Hematopoietic multipotent progenitor cell treated with erythropoietin and hydrocortisone succinate and interleukin-3 and kit ligand, for 17 days (in vitro differentiated cells): Measurements from ENCODE around the gene MACF1.

Experiments
- DNase-seq: peaks from one replicate; pipeline ENCODE4 v3.0.0-alpha.2; 2015; ENCODE audit warnings: low spot score

The MACF1 gene

DNA sequence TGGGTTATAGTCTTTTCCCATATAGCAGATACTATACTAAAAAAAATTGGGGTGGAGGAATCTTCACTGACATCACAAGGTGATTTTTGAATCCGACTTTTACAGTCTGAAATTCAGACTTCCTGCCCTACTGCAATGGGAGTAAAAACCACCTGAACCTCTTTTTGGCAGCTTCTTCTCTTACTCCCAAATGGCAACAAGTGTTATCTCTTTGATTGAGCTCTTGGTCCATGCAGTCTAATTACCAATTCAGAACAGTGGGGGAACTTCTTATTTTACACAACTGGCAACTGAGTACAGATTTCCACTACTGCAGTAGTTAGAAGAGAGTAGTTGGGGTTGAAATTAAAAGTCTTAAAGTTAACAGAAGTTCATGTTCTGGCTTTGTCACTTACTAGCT is 62.3 kb downstream of the MACF1 start:
- no peak for DNase-seq

DNA sequence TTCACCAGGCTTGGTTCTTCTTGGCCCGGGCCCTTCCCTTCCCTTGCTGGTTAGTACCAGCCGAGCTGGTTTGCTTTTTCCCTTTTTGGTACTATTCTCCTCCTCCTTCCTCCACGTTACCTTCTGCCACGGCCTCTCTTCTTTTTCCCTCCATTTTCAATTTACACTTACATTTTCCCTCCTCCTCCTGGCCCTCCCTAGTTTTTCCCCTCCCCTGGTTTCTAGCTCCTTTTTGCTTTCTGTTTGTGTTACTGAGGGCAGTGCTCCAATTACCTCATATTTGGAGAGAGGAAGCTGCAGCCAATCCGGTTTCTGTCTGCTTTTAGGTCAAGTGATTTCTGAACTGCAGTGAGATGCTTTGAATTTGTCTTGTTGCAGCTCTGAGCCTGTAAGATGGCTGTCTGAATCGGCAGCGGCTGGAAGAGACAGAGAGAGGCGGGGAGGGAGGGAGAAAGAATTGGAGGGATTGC is 63.7 kb downstream of the MACF1 start:
- DNase-seq: no peak

GRCh38 chr1:39268906-39269305 is 64.4 kb downstream of the MACF1 start:
- no peak for DNase-seq

- DNase-seq: no peak
Observed at GRCh38 chr1:39269349-39269748, 64.9 kb downstream of the MACF1 start.

GRCh38 chr1:39269791-39270342 is 65.4 kb downstream of the MACF1 start:
- DNase-seq: no peak

- no peak for DNase-seq
Observed at GRCh38 chr1:39270368-39270767, 65.9 kb downstream of the MACF1 start.

GRCh38 chr1:39272027-39272797 is 67.7 kb downstream of the MACF1 start:
- no peak for DNase-seq

DNA sequence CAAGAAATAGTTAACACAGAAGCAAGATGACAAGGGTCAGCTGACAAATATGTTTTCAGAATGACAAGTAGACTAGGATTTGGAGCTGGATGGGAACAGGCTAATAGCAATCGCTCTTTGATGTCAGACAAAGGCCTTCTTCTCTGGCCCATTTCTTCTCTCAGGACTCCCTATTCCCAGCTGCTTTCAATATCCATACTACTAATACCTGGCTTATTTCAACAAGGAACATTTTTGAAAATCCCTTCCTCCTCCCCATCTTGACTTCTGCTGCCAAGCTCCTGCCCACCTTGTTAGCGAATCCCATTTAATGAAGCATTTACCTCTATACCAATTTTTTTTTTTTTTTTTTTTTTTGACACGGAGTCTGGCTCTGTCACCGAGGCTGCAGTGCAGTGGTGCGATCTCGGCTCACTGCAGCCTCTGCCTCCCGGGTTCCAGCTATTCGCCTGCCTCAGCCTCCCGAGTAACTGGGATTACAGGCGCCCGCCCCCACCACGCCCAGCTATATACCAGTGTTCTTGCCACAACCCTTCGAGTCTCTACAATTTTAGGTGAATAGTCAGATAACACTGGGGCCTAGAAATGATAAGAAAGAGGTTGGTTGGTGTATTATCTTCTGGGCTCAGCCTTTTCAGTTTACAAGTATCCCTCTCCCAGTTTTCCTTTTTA is 68.4 kb downstream of the MACF1 start:
- no peak for DNase-seq

DNA sequence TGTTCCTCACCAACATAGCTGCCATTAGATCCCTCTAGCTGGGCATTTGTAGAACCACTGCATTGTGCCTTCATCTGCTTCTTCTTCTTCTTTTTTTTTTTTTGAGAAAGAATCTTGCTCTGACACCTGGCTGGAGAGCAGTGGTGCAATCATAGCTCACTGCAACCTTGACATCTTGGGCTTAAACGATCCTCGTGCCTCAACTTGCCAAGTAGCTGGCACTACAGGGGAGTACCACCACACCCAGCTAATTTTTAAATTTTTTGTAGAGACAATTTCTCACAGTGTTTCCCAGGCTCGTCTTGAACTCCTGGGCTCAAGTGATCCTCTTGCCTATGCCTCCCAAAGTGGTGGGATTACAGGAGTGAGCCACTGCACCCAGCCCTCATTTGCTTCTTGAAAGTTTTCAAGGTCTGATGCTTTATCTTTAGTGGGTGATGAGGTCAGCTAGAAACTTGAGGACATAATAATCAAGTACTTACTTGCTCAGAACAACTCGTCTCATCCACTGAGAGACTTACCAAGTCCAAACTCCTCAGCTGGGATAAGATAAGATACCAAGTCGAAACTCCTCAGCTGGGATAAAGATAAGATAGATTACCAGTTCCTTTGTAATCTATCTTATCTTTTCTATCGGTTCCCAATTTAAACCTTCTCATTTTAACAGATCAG is 71.5 kb downstream of the MACF1 start:
- no peak for DNase-seq

- DNase-seq: no peak
Observed at GRCh38 chr1:39277879-39278278, 73.4 kb downstream of the MACF1 start.

GRCh38 chr1:39282537-39283216 is 78.2 kb downstream of the MACF1 start:
- no peak for DNase-seq

GRCh38 chr1:39283858-39284257 is 79.4 kb downstream of the MACF1 start:
- DNase-seq: no peak

- DNase-seq: no peak
Observed at GRCh38 chr1:39287541-39287940, 83.0 kb downstream of the MACF1 start.

GRCh38 chr1:39288735-39289465 is 84.4 kb downstream of the MACF1 start:
- no peak for DNase-seq

DNA sequence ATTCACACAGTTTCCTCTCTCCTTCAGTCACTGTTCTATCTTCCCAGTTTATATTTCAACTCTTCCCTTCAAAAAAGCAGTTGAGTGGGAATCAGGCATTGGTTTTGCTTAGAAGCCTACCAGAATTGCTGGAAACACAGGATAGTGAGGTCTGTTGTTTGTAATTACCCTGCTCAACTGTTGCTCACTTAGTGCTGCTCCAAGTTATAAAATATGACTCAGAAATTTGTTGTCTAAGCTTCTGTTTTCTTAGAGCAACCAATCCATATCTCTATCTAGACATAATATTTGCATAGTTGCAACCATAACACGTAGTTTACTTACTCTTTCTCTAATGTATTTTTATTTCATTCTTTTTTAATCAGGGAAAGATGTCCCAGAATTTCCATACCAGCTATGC is 87.9 kb downstream of the MACF1 start:
- no peak for DNase-seq

GRCh38 chr1:39293375-39294070 is 89.0 kb downstream of the MACF1 start:
- DNase-seq: no peak

- DNase-seq: no peak
Observed at GRCh38 chr1:39294531-39294930, 90.0 kb downstream of the MACF1 start.

DNA sequence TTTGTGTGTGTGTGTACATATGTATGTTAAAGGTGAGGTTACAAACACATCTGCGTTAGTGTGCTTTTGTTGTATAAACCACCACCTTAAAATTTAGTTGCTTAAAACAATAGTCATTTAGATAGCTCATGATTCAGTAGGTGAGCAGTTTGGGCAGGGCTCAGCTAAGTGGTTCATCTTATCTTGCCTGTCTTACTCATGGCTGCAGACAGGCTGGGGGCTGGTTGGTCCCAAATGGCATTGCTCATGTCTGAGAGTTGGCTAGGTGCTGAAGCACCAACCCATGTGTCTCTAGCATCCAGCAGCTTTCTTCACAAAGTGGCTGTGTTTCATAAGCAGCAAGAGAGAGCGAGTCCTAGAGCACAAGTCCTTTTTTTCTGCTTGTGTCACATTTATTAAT is 91.4 kb downstream of the MACF1 start:
- DNase-seq: no peak

- no peak for DNase-seq
Observed at GRCh38 chr1:39297551-39297950, 93.1 kb downstream of the MACF1 start.

DNA sequence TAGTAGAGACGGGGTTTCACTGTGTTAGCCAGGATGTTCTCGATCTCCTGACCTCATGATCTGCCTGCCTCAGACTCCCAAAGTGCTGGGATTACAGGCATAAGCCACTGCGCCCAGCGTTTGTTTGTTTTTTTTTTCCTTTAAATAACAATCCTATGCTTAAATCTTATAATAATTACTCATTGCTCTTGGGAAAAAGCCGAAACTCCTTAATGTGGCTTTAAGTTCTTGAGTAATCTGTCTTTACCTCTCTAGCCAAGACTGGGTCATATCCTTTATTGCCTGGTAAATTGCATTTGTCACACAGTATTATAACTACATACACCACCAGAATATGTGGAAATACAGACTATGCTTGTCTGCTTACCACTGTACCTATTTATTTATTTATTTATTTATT is 97.1 kb downstream of the MACF1 start:
- DNase-seq: no peak

GRCh38 chr1:39305555-39305954 is 101.1 kb downstream of the MACF1 start:
- no peak for DNase-seq
